ENCODE measurements around the gene STIM1. TPM values are rescaled to one million over a fixed set of nuclear protein-coding genes. Genes with fewer than 3 reads are reported as not detected.
A peak's percentile ranks its signal among the peaks of the same experiment; 100 is the strongest.

Gene STIM1
- total RNA-seq, 6 experiments from 2014 or later: 36.4 to 48.0 (median 40.5) TPM

DNA sequence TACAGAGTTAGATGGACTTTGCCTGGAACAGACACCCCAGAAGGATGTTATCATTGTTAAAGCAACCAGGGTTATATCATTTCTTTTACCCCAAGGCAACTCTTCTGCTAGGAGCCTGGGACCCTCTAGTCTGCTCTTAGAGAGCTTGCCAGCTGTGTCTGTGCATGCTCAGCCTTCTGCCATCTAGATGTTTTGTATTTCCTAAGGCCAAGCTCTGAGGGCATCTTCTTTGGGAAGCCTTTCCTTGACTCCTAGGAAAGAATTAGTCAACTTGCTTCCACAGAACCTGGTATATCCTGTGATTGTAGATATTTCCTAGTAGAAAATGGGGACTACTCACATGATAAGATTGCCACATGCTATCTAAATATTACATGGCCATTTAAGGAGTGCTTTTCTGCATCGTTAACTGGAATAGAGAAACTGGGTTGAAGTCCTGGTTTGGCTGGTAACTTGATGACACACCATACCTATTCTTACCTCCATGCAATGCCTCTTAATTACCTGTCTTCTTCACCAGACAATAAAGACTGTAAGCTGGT is 87.6 kb downstream of the STIM1 start:
- Histone ChIP-seq H3K36me3 (no peaks in the 10 kb centered on the region), H3K4me3 (no peak overlapping the region), H3K27me3 (no peaks in the 10 kb centered on the region), H3K4me1 (peaks cover 0 to 29% (median 12%) of the 10 kb centered on the region in 4 donors), H3K27ac (peak overlapping the region; percentile 61 to 89 (median 71)), H3K9me3 (no peaks in the 10 kb centered on the region)
- WGBS (ENCODE audit: insufficient coverage, low coverage, low lambda C conversion rate, missing lambda C conversion rate): 0% methylated on average over 1 of the region's 1 CpG
- intact Hi-C loops (cut with DNase I): no loop called here
- DNase-seq (no peak), ATAC-seq (peak; percentile 46 to 63 (median 60))
- TF ChIP-seq POLR2A (IDR thresholded peaks at IDR 0.05): no peak
- TF ChIP-seq, protein P1, sequence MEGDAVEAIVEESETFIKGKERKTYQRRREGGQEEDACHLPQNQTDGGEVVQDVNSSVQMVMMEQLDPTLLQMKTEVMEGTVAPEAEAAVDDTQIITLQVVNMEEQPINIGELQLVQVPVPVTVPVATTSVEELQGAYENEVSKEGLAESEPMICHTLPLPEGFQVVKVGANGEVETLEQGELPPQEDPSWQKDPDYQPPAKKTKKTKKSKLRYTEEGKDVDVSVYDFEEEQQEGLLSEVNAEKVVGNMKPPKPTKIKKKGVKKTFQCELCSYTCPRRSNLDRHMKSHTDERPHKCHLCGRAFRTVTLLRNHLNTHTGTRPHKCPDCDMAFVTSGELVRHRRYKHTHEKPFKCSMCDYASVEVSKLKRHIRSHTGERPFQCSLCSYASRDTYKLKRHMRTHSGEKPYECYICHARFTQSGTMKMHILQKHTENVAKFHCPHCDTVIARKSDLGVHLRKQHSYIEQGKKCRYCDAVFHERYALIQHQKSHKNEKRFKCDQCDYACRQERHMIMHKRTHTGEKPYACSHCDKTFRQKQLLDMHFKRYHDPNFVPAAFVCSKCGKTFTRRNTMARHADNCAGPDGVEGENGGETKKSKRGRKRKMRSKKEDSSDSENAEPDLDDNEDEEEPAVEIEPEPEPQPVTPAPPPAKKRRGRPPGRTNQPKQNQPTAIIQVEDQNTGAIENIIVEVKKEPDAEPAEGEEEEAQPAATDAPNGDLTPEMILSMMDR (IDR thresholded peaks at IDR 0.05): no peak

DNA sequence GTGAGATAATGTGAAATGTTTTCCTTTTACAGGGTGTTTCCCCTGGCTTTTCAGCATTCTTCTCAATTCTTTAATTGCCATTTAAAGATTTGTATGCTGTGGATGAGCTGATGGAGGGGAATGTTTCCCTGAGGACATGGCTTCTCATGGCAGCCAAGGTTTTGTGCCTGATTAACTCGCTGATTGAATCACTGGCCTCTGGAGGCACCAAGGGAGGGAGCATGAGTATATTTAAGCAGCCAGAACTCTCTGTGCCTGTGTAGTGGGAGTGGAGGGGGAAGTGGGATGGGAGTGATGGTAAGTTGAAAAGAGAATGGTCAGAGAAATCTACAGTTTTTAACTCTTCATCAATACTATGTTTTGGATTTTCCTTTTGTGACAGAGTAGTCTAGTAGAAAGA is 88.7 kb downstream of the STIM1 start:
- no peak for DNase-seq
- intact Hi-C loops (cut with DNase I): no loop called here
- Histone ChIP-seq H3K9me3 (no peaks in the 10 kb centered on the region), H3K4me1 (peaks cover 0 to 33% (median 14%) of the 10 kb centered on the region in 4 donors), H3K4me3 (no peak overlapping the region), H3K36me3 (no peaks in the 10 kb centered on the region), H3K27me3 (no peaks in the 10 kb centered on the region), H3K27ac (peak overlapping the region in 1 of 3 donors; percentile 89)
- 88% methylated on average over 1 of the region's 1 CpG for WGBS (ENCODE audit: insufficient coverage, low coverage, low lambda C conversion rate, missing lambda C conversion rate)
- TF ChIP-seq, protein P1 (IDR thresholded peaks at IDR 0.05): no peak
- TF ChIP-seq POLR2A (IDR thresholded peaks at IDR 0.05): no peak
- no peak for ATAC-seq

GRCh38 chr11:3946455-3947017 is 91.1 kb downstream of the STIM1 start:
- ATAC-seq (no peak), DNase-seq (no peak)
- TF ChIP-seq, protein P1 (IDR thresholded peaks at IDR 0.05): no peak
- no peak for TF ChIP-seq POLR2A (IDR thresholded peaks at IDR 0.05)
- no peaks in the 10 kb centered on the region for H3K9me3 ChIP-seq
- H3K27me3 ChIP-seq: no peaks in the 10 kb centered on the region
- 83% methylated on average over 2 of the region's 2 CpGs for WGBS (ENCODE audit: insufficient coverage, low coverage, low lambda C conversion rate, missing lambda C conversion rate)
- H3K4me1 ChIP-seq: peaks cover 0 to 42% (median 14%) of the 10 kb centered on the region in 4 donors
- no peaks in the 10 kb centered on the region for H3K36me3 ChIP-seq
- no peak overlapping the region for H3K4me3 ChIP-seq
- H3K27ac ChIP-seq: peak overlapping the region; percentile 37 to 64 (median 55)
- intact Hi-C loops (cut with DNase I): no loop called here

DNA sequence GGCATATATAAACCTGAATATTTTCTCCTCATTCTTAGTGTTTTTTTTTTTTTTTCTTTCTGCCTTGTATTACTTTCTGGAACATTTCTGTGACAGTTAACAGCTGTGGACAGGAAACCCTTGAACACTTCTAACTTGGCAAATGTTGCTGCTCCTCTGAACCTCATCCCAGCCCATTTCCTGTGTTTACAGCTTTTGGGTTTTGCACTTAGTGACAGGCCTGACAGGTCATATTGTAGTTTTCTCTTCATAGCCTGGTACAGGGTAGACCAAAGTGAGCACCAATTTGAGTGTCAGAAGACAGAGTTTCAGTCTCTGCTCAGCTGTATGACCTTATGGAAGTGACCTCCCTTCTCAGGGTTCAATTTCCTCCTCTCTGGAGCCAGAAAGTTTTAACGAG is 91.6 kb downstream of the STIM1 start:
- H3K27me3 ChIP-seq: no peaks in the 10 kb centered on the region
- peak overlapping the region; percentile 37 to 64 (median 55) for H3K27ac ChIP-seq
- no peak for TF ChIP-seq POLR2A (IDR thresholded peaks at IDR 0.05)
- TF ChIP-seq, protein P1 (IDR thresholded peaks at IDR 0.05): no peak
- peaks cover 0 to 38% (median 13%) of the 10 kb centered on the region in 4 donors for H3K4me1 ChIP-seq
- no peaks in the 10 kb centered on the region for H3K9me3 ChIP-seq
- no peak overlapping the region for H3K4me3 ChIP-seq
- DNase-seq (no peak), ATAC-seq (peak; percentile 49 to 67 (median 50))
- intact Hi-C loops (cut with DNase I): no loop called here
- no peaks in the 10 kb centered on the region for H3K36me3 ChIP-seq
- WGBS (ENCODE audit: insufficient coverage, low coverage, low lambda C conversion rate, missing lambda C conversion rate): 50% methylated on average over 1 of the region's 1 CpG

All from right lobe of liver (tissue), 6 donors.